Naive B cell (primary cell): ENCODE results near the gene KRTAP20-1. TPM values are rescaled to one million over a fixed set of nuclear protein-coding genes. Genes with fewer than 3 reads are reported as not detected.

Experiments used
- ATAC-seq, 2 donors: fragments of 150-1000 bp; cut with Tn5 transposase; 2 replicates each; pipeline ENCODE4 v1.10.0; 2021; ENCODE audit warnings: low read depth in 2 of 2, mild to moderate bottlenecking in 2 of 2, moderate library complexity in 2 of 2
- DNase-seq: peaks from one replicate; pipeline ENCODE4 v3.0.0; 2022
- H3K27ac Mint-ChIP-seq, 6 donors: one replicate each; pipeline ENCODE4 v1.8.0; 2020 to 2022; ENCODE audit warnings: mild to moderate bottlenecking in 6 of 6, mixed read lengths in 6 of 6, moderate library complexity in 5 of 6, inconsistent platforms in 2 of 6
- H3K27me3 Mint-ChIP-seq, 3 donors: one replicate each; pipeline ENCODE4 v1.8.0; 2021 to 2022; ENCODE audit warnings: mixed read lengths in 3 of 3, mild to moderate bottlenecking in 1 of 3
- H3K36me3 Mint-ChIP-seq, 2 donors: one replicate each; pipeline ENCODE4 v1.8.0; 2020 to 2022; ENCODE audit warnings: mixed read lengths in 2 of 2, inconsistent platforms in 1 of 2, mild to moderate bottlenecking in 1 of 2
- H3K4me1 Mint-ChIP-seq, 3 donors: one replicate each; pipeline ENCODE4 v1.8.0; 2020 to 2022; ENCODE audit warnings: mixed read lengths in 3 of 3, inconsistent platforms in 1 of 3, mild to moderate bottlenecking in 1 of 3, moderate library complexity in 1 of 3
- H3K4me3 Mint-ChIP-seq, 8 donors: one replicate each; pipeline ENCODE4 v1.8.0; 2020 to 2022; ENCODE audit warnings: mild to moderate bottlenecking in 8 of 8, mixed read lengths in 8 of 8, moderate library complexity in 8 of 8, inconsistent platforms in 2 of 8
- H3K9me3 Mint-ChIP-seq, 7 donors: one replicate each; pipeline ENCODE4 v1.8.0; 2020 to 2022; ENCODE audit warnings: mixed read lengths in 7 of 7, mild to moderate bottlenecking in 5 of 7, inconsistent platforms in 2 of 7, moderate library complexity in 1 of 7
- polyA plus RNA-seq, 6 donors: library from polyadenylated mRNA; unstranded; fragments of 300-500 nt; fragmentation: Illumina TruSeq; gene quantifications; one replicate each; pipeline ENCODE4 v1.2.3, GENCODE V29; 2021; ENCODE audit warnings: low read depth in 6 of 6

The KRTAP20-1 gene
- polyA plus RNA-seq, result not detected

GRCh38 chr21:30616125-30616524 is at the start of gene KRTAP20-1:
KRTAP20-1 (plus strand) TSS chr21:30616425; CDS start chr21:30616455, 30 bp downstream.
- Mint-ChIP-seq H3K27me3 (no peaks in the 10 kb centered on the region), H3K9me3 (peaks cover 0 to 8% (median 2%) of the 10 kb centered on the region in 7 donors), H3K4me1 (no peaks in the 10 kb centered on the region), H3K36me3 (no peaks in the 10 kb centered on the region), H3K27ac (no peak within 1 kb of the TSS), H3K4me3 (no peak within 1 kb of the TSS)
- ATAC-seq, result no peak
- no peak for DNase-seq

- Mint-ChIP-seq H3K27ac (no peak overlapping the region), H3K36me3 (no peaks in the 10 kb centered on the region), H3K27me3 (no peaks in the 10 kb centered on the region), H3K4me1 (no peaks in the 10 kb centered on the region), H3K4me3 (no peak overlapping the region), H3K9me3 (peaks cover 0 to 13% (median 3%) of the 10 kb centered on the region in 7 donors)
- ATAC-seq (no peak), DNase-seq (no peak)
These were observed 48.6 kb upstream of the KRTAP20-1 start for GRCh38 chr21:30567617-30568016.

GRCh38 chr21:30577766-30578165 is 38.5 kb upstream of the KRTAP20-1 start:
- Mint-ChIP-seq H3K27me3 (no peaks in the 10 kb centered on the region), H3K27ac (no peak overlapping the region), H3K4me1 (no peaks in the 10 kb centered on the region), H3K9me3 (peaks cover 0 to 9% (median 0%) of the 10 kb centered on the region in 7 donors), H3K4me3 (no peak overlapping the region), H3K36me3 (no peaks in the 10 kb centered on the region)
- DNase-seq (no peak), ATAC-seq (no peak)

GRCh38 chr21:30579346-30579745 is 36.9 kb upstream of the KRTAP20-1 start:
- ATAC-seq (no peak), DNase-seq (no peak)
- Mint-ChIP-seq H3K36me3 (no peaks in the 10 kb centered on the region), H3K9me3 (peaks cover 0 to 5% (median 0%) of the 10 kb centered on the region in 7 donors), H3K27ac (no peak overlapping the region), H3K27me3 (no peaks in the 10 kb centered on the region), H3K4me1 (no peaks in the 10 kb centered on the region), H3K4me3 (no peak overlapping the region)

- Mint-ChIP-seq H3K9me3 (peaks cover 0 to 6% (median 3%) of the 10 kb centered on the region in 7 donors), H3K4me3 (no peak overlapping the region), H3K4me1 (no peaks in the 10 kb centered on the region), H3K36me3 (no peaks in the 10 kb centered on the region), H3K27ac (no peak overlapping the region), H3K27me3 (no peaks in the 10 kb centered on the region)
- no peak for DNase-seq
- ATAC-seq, result no peak
These were observed 36.1 kb upstream of the KRTAP20-1 start for GRCh38 chr21:30580132-30580531.

- peaks cover 0 to 8% (median 2%) of the 10 kb centered on the region in 7 donors for H3K9me3 Mint-ChIP-seq
- no peaks in the 10 kb centered on the region for H3K27me3 Mint-ChIP-seq
- DNase-seq (no peak), ATAC-seq (no peak)
- H3K36me3 Mint-ChIP-seq, result no peaks in the 10 kb centered on the region
- no peaks in the 10 kb centered on the region for H3K4me1 Mint-ChIP-seq
- no peak overlapping the region for H3K27ac Mint-ChIP-seq
- no peak overlapping the region for H3K4me3 Mint-ChIP-seq
These were observed 33.4 kb upstream of the KRTAP20-1 start for GRCh38 chr21:30582870-30583269.

- Mint-ChIP-seq H3K4me3 (no peak within 1 kb of the TSS), H3K27me3 (no peaks in the 10 kb centered on the region), H3K4me1 (no peaks in the 10 kb centered on the region), H3K36me3 (no peaks in the 10 kb centered on the region), H3K9me3 (peaks cover 0 to 6% (median 1%) of the 10 kb centered on the region in 7 donors), H3K27ac (no peak within 1 kb of the TSS)
- ATAC-seq (no peak), DNase-seq (no peak)
These were observed 25.9 kb upstream of the KRTAP20-1 start, which contains the start of gene KRTAP22-2 for GRCh38 chr21:30590297-30590696. KRTAP22-2 (minus strand) TSS chr21:30590397.

- Mint-ChIP-seq H3K4me3 (no peak within 1 kb of the TSS), H3K4me1 (no peaks in the 10 kb centered on the region), H3K9me3 (peaks cover 0 to 7% (median 1%) of the 10 kb centered on the region in 7 donors), H3K27ac (peak within 1 kb of the TSS in 1 of 6 donors; percentile 28), H3K27me3 (no peaks in the 10 kb centered on the region), H3K36me3 (no peaks in the 10 kb centered on the region)
- DNase-seq (no peak), ATAC-seq (no peak)
These were observed 24.1 kb upstream of the KRTAP20-1 start, which contains the start of gene KRTAP6-3 for GRCh38 chr21:30592140-30592539. KRTAP6-3 (plus strand) TSS chr21:30592440; CDS start chr21:30592446, 6 bp downstream.

- Mint-ChIP-seq H3K4me3 (no peak within 1 kb of the TSS), H3K9me3 (peaks cover 0 to 10% (median 6%) of the 10 kb centered on the region in 7 donors), H3K27ac (no peak within 1 kb of the TSS), H3K27me3 (no peaks in the 10 kb centered on the region), H3K36me3 (no peaks in the 10 kb centered on the region), H3K4me1 (no peaks in the 10 kb centered on the region)
- ATAC-seq (no peak), DNase-seq (no peak)
These were observed 17.4 kb upstream of the KRTAP20-1 start, which contains the start of gene KRTAP6-2 for GRCh38 chr21:30598802-30599201. KRTAP6-2 (minus strand) TSS chr21:30598902; CDS start chr21:30598874, 28 bp downstream.

GRCh38 chr21:30600787-30601186 is 15.4 kb upstream of the KRTAP20-1 start, which contains the start of gene KRTAP22-1:
KRTAP22-1 (plus strand) TSS chr21:30601087.
- H3K4me1 Mint-ChIP-seq, result no peaks in the 10 kb centered on the region
- ATAC-seq, result no peak
- H3K27me3 Mint-ChIP-seq, result no peaks in the 10 kb centered on the region
- peaks cover 0 to 17% (median 5%) of the 10 kb centered on the region in 7 donors for H3K9me3 Mint-ChIP-seq
- no peak for DNase-seq
- H3K36me3 Mint-ChIP-seq, result no peaks in the 10 kb centered on the region
- no peak within 1 kb of the TSS for H3K4me3 Mint-ChIP-seq
- no peak within 1 kb of the TSS for H3K27ac Mint-ChIP-seq

- no peak overlapping the region for H3K27ac Mint-ChIP-seq
- no peaks in the 10 kb centered on the region for H3K27me3 Mint-ChIP-seq
- no peak overlapping the region for H3K4me3 Mint-ChIP-seq
- DNase-seq (no peak), ATAC-seq (no peak)
- peaks cover 1 to 26% (median 14%) of the 10 kb centered on the region in 7 donors for H3K9me3 Mint-ChIP-seq
- no peaks in the 10 kb centered on the region for H3K36me3 Mint-ChIP-seq
- H3K4me1 Mint-ChIP-seq, result no peaks in the 10 kb centered on the region
These were observed 10.3 kb upstream of the KRTAP20-1 start for GRCh38 chr21:30605968-30606367.

- Mint-ChIP-seq H3K27ac (no peak overlapping the region), H3K27me3 (no peaks in the 10 kb centered on the region), H3K4me1 (no peaks in the 10 kb centered on the region), H3K36me3 (no peaks in the 10 kb centered on the region), H3K9me3 (peaks cover 3 to 17% (median 10%) of the 10 kb centered on the region in 7 donors), H3K4me3 (no peak overlapping the region)
- DNase-seq (no peak), ATAC-seq (no peak)
These were observed 4.1 kb upstream of the KRTAP20-1 start for GRCh38 chr21:30612132-30612531.

GRCh38 chr21:30613836-30614235 is 2.4 kb upstream of the KRTAP20-1 start, which contains the start of gene KRTAP6-1:
KRTAP6-1 (minus strand) TSS chr21:30613930; CDS start chr21:30613904, 26 bp downstream.
- H3K27ac Mint-ChIP-seq, result no peak within 1 kb of the TSS
- no peaks in the 10 kb centered on the region for H3K4me1 Mint-ChIP-seq
- H3K4me3 Mint-ChIP-seq, result no peak within 1 kb of the TSS
- no peak for ATAC-seq
- no peaks in the 10 kb centered on the region for H3K36me3 Mint-ChIP-seq
- H3K9me3 Mint-ChIP-seq, result peaks cover 3 to 13% (median 5%) of the 10 kb centered on the region in 7 donors
- DNase-seq, result no peak
- no peaks in the 10 kb centered on the region for H3K27me3 Mint-ChIP-seq

- Mint-ChIP-seq H3K9me3 (peaks cover 3 to 13% (median 5%) of the 10 kb centered on the region in 7 donors), H3K36me3 (no peaks in the 10 kb centered on the region), H3K27ac (no peak overlapping the region), H3K4me3 (no peak overlapping the region), H3K27me3 (no peaks in the 10 kb centered on the region), H3K4me1 (no peaks in the 10 kb centered on the region)
- ATAC-seq (no peak), DNase-seq (no peak)
These were observed 1.0 kb upstream of the KRTAP20-1 start for GRCh38 chr21:30615199-30615598.
